Activated effector memory CD4-positive, alpha-beta T cell treated with Interleukin-2 at 50 U/mL for 16 hours (primary cell): ENCODE data around the gene UFSP2.
"Not testable (repeated sequence)": the region's sequence is repeated elsewhere in the genome, so short reads cannot be mapped to it uniquely, and the experiment has no call there.

Experiments
- DNase-seq: peaks from one replicate; pipeline ENCODE4 v3.0.0-alpha.2; 2020

Gene UFSP2

DNA sequence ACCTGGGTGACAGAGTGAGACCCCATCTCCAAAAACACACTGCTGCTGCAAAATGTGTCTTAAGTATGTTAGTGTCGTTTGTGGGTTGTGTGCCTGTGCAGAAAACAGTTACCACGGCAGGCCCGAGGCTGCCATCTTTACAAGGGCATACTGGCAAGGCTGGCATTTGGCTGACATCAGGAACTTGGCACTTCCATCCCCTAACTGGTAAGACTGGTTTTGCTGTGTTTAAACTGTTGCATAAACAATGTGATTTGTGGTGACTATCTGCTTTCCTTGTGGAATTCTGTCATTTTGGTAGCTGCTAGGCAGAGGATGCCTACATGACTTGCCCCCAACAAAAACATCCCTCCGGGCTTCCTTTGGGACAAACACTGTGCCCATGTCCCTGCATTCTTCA lies 42.3 kb downstream of the UFSP2 start:
- no peak for DNase-seq

DNA sequence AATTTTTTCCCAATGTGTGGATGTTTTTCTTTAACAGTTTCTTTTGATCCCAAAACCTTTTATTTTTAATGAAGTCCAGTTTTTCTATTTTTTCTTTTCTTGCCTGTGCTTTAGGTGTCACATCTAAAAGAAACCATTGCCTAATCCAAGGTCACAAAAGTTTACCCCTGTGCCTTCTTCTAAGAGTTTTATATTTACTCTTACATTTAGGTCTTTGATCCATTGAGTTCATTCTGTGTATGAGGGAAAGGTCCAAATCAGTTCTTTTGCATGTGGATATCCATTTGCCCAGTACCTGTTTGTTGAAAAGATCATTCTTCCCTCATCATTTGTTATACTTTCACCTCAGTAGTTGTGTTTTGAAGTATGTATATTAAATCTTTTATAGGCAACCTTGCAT lies 43.0 kb downstream of the UFSP2 start:
- no peak for DNase-seq

DNA sequence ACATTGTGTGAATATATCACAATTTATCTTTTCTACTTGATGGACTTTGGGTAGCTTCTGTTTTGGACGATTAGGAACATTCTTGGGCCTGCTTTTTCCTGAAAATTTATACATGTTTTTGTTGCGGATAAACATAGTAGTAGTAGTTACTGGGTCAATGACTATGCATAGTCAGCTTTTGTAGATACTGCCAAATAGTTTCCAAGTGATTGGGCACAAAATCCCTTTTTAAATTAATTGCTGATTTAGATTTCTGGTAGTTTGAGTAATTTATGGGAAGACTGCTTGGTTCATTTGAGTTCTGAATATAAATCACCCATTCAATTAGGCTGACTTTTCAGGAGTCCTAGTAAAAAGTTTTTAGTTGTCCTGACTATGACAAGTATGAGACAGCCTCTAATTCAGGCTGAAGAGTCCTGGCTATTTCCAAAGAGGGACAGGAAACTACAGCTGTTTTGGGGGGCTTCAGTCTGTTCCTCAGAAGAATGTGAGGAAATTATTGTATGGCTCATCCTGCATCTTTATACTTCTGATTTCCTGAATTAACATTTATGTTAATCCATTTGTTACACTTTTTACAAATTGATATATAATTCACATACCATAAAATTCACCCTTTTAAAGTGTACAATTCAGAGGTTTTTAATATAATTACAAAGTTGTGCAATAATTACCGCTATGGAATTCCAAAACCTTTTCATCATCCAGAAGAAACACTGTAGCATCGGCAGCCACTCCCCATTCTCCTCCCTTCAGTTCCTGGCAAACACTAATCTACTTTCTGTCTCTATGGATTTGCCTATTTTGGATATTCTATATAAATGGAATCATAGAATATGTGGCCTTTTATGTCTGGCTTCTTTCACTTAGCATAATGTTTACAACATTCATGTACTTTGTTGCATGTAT lies 44.2 kb downstream of the UFSP2 start:
- no peak for DNase-seq

DNA sequence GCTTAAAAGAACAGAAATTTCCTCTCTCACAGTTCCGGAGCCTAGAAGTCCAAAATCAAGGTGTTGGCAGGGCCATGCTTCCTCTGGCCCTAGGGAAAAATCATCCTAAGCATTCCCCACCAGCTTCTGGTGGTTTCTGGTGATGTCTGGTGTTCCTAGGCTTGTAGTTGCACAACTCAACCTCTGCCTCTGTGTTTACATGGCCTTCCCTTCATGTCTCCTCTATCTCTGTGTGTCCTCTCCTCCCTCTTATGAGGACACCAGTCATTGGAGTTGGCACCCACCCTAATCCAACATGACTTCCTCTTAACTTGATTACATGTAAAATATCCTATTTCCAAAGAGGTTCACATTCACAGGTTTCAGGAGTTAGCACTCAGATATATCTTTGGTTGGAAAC lies 45.4 kb downstream of the UFSP2 start:
- DNase-seq, result no peak

DNA sequence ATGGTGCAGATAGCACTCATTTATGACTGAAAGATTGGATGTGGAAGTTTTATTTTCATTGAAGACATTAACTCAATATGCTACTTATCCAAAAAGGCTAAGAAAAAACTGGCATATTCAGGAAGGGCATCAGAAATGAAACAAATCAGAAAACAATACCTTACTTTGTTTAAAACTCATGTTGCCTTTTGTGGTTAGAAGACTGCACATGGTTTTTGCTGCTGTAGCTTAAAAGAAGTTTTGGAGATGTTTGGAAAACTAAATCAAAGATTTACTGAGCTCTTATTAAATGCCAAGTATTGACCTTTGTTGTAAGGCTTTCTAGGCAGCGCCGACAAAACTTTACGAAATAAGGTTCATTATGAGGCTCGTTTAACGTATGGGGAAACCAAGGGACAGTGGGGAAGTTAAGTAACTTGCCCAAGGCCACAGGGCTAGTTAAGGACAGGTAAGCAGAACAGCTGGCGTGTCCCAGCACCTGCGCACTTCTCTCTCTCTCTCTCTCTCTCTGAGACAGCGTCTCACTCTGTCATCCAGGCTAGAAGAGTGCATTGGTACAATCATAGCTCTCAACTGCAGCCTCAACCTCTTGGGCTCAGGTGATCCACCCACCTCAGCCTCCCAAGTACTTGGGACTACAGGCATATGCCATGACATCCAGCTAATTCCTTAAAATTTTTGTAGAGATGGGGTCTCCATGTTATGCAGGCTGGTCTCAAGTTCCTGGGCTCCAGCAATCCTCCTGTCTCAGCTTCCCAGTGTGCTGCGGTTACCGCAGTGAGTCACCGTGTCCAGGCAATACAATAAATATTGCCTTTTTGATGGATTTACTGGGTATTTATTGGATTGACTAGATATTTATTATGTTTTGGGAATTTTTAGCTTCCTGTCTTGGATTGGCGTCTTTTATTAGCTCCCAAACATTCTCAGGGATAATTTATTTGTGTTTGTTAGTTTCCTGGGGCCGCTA lies 46.2 kb downstream of the UFSP2 start:
- no peak for DNase-seq

DNA sequence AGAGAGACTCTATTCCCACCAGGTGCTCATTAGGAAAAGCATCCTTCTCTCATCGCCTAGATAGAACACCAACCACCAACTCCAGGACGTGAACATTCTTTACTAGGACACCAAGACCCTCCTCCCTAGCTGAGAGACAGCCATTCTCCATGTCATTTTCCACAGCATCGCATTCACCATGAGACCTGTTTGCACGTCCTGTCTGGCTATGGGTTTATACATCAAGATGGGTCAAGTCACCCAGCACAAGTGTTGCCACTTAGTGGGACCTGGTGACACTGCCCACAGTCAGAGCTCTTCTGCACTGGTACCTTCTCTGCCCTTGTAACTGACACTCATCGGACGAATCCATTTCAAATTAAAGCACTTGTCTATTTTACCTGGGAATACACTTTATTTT lies 47.5 kb downstream of the UFSP2 start:
- no peak for DNase-seq

DNA sequence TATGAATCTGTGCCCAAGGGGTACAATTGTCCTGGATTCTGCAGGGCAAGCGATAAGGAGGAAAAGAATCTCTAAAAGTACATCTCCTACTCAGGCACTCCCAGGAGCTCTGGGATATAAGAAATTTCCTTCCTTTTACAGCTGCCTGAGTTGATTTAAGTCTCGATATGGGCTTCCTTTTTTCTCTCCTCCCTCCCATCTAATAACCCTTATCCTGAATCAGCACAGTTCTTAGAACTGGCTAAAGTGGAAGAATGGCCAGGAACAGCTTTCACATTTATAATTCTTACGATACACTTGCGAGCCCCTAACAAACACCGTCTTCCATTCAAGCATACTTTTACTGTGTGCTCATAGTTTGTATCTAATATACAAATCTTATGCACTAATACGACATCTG lies 51.2 kb downstream of the UFSP2 start:
- no peak for DNase-seq

DNA sequence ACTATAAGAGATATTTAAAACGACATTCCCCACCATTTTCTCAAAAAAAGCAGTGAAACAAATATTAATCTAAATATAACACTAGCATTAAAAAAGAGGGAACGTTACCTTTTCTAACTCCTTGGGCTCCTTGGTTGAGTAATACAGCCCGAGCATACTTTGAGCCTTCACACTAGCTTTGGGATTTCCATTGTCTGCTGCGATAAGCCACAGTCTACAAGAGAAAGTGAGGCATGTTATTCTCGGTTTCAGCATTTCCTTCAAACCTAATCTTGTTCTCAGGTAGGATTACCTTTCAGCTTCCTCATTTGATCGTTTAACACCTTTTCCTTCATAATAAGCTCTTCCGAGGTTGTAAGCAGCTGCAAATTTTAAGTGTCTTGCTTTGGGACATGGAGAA lies 51.7 kb downstream of the UFSP2 start:
- no peak for DNase-seq

DNA sequence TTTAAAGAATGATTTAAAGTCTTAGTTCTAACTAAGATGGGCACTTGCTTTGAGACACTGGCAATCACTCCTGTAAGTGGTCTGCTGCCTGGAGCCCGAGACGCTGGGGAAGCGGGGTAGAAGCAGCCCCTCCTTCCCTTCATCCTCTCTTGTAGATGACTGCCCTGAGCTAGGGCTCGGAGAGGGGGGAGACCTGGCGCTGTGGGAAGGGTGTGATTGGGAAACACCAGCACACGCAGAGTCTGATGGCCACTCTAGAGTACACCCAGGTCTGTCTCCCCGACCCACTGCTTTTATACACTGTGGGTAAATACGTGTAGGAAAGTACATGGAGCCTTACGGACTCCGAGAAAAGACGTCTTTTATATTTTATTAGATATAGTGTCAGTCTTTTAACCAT lies 54.1 kb downstream of the UFSP2 start:
- no peak for DNase-seq

DNA sequence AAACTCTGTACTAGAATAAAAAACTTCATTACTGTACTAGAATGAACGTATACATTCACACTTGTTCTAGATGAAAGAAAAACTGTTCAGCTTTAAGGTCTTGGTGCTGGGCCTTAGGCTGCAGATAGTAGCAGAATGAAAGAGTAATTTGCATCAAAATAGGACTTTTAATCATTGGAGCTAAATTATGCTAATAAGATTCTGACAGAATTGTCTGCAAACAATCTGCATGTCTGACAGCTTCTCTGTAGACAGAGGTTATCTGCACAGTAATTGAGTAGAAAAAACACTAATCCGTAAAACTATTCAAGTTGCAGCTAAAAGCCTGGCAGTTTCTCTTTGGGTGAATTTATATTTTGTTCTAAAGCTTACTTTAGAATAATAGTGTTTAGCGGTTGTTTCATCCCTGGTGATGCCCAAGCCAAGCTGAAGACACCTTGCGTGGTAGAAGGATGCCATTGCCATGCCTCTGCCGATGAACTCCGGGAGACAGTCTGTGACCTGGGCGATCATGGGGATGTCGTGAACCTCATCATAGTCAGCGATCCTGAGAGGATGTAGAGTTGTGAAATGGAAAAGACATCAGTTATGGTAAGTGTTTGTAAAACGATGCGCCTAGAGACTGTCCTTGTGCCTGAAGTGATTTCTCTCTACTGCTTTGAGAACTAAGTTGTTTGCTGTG lies 55.4 kb downstream of the UFSP2 start:
- DNase-seq, result no peak

DNA sequence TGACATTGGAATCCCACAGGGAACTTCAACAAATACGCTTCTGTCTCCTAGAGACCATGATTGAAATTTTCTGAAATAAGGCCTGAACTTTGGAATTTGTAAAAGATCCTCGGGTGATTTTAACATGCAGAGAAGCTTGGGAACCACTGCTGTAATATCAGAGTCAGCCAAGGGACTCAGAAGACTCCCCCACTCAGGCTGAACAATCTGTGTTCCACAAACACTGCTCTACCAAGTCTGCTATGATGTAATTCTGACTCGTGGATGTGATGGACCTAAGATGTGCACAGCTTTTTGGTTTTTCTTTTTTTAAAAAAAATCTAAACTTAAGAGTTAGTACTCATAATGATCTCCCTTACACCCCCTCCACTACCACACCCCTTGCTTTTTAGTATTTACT lies 56.0 kb downstream of the UFSP2 start:
- DNase-seq, result no peak

DNA sequence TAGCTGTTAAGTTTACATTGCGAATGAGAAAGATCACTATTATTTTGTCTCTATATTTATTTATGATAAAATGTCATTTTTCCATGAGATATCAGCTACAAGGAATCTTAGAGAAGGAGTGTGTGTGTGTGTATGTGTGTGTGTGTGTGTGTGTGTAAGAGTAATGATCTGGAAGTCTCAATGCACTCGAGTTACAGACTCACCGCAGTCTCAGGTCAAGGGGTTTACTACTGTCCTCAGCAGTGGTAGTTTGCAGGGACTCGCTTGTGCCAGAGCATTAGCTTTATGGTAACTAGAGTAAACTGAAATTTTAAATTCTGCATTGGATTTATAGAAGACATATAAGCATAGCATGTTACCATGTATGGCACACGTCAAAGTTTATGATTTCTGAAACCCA lies 60.9 kb downstream of the UFSP2 start:
- DNase-seq, result no peak

DNA sequence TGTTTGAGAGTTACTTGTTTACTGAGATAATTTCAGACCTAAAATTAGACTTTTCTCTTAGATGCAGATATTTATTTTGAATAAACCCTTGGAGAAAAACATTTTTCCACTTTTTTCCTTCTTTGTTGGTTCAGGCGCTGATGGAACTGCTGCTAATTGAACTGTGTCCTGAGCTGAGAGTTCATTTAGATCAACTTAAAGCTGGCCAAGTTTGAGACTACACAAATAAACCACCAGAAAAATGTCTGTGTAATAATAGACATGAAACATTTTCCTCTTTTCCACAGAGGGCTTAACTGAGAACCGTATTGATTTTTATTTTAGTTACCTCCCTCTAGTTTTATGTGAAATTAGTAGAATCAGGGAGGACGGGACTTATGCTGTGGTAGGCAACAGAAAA lies 62.5 kb downstream of the UFSP2 start:
- DNase-seq, result no peak

DNA sequence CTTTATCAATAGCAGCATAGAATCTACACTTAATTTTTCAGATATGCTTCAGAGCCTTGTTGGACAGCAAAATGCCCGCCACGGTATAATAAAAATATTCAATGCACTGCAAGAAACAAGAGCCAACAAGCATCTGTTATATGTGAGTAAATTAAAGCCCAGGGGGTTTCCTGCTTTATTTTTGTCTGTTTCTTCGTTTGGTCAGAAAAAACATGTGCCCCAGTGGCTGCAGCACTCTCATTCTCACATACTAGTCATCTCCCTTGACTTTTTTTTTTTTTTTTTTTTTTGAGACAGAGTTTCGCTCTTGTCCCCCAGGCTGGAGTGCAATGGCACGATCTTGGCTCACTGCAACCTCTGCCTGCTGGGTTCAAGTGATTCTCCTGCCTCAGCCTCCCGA lies 63.2 kb downstream of the UFSP2 start:
- DNase-seq, result not testable (repeated sequence)

DNA sequence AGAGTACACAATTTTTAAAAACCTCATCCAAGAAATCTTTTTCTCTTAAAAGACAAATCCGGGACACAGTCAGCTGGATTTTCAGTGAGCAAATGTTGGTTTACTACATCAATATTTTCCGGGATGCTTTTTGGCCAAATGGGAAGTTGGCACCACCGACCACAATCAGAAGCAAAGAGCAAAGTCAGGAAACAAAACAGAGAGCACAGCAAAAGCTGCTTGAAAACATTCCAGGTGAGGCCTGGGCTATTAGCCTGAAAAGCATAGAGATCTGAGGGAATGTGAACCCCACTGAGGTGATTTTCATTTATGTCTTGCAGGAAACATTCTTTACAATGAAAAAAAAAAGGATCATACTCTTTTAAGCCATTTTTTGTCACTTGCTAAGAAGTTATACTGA lies 63.9 kb downstream of the UFSP2 start:
- DNase-seq, result no peak

DNA sequence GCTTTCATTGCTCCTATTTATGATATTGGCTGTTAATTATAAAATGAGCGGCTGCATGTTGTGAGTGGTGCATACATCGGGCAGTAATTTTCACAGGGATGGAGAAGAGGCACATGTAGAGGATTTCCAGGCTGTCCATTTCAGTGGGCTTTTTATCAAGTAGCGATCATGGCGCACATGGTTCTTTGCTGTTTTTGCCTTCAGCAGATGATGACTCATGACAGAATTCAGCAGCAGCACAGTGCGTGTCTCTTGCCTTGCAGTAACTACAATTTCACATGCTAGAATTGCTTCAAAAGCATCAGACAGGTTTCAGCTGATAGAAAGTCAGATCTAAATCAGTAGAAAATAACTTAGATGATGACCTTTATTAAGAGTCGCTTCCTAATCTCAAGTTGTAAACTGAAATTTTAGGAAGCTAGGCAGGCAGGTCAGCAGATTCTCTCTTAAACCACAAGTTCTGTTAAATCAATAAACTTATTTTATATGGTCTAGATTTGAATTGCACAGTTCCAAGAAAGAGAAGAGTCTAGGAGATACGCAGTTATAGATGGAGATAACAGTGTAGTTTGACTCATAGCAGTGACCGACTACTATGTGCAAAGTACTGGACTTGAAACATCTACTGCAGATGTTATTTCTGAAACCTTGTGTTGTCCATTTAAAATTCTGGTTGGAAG lies 65.9 kb downstream of the UFSP2 start:
- DNase-seq, result no peak

DNA sequence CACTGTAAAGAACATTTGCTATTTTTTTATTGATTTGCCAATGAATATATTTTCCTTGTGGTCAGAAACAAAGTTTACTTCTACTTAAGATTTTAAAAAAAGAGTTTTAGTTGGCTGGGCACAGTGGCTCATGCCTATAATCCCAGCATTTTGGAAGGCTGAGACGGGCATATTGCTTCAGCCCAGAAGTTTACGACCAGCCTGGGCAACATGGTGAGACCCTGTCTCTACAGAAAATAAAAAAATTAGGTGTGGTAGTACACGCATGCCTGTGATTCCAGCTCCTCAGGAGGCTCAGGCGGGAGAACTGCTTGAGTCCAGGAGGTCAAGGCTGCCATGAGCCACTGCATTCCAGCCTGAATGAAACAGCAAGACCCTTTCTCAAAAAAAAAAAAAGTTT lies 66.8 kb downstream of the UFSP2 start:
- no peak for DNase-seq

DNA sequence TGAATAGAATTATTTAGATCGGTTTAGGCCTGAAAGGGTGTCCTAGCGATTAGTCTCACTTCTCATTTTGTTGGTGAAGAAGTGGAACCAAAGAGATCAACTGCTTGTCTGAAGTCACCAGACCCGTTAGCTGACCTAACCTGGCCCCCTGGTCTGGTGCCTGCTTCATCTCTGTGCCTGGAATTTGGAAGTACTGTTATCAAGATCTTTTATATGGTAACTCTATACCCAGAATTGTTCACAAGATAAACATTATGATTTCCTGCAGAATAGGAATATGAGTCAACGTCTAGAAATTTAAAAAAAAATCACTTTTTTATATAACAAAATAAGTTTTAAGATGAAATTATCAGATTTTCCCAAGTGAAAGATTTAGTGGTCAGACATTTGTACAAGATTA lies 67.2 kb downstream of the UFSP2 start:
- no peak for DNase-seq

DNA sequence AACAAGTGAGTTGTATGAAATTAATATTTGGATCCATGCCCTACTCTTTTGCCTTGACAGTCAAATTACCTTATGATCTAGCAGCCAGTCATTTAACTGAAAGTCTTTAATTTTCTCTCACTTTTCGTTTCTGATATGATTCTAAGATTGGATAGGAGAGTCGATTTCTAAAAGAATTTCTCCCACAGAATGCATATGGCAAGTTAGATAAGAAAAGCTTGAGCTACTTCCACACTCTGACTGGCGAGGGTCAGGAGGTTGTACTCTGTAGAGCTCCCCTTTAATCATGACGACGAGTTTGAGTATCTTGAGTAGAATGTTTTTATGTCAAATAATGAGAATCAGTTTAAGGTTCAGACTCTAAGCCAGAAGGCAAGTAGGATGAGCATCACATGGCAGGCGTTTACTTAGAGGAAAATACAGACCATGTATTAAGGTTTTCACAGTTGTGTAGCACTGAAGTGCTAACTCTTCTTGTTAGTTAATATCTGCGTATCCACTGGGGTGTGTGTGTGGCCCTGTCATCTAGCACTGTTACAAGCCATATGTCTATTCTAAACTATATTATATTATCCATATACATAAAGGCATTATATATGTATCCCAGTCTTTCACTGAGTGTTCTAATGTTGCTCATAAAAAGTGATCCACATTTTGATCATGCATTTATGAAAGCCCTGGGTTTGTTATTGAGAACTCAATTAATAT lies 67.9 kb downstream of the UFSP2 start:
- DNase-seq, result no peak

DNA sequence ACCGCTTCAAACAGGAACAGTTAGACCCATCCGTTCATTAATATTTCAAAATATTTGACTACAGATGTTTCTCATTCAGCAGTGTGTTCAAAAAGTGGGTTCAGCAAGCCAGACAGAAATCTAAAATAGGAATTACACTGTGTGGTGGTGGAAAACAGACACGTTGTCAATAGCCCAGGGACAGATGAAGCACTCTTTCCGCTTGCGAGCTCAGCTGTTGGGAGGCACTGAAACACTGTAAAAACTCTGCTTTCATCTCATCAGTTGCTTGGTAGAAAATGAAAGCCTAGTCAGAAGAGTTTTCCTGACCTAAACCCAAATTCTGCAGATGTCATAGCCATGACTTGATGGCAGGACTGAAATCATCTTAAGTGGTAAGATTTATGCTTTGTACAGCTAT lies 68.6 kb downstream of the UFSP2 start:
- DNase-seq, result no peak

DNA sequence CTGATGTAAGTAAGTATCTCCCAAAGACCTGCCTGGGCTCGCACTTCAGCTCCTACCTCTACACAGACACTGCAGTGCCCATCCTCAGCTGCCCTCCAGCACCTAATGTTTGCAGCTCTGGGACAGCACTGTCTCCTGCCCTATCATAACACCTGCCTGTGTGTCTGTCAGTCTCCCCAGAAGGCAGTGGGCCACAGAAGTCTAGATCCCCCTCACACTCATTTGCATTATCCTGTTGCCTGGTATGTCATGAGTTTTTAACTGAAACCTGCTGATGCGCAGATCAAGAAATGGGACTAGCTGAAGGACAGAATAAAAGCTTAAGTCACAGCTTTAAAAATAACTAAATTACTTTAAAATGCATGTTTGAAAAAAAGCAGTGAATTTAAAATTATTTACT lies 73.0 kb downstream of the UFSP2 start:
- no peak for DNase-seq

DNA sequence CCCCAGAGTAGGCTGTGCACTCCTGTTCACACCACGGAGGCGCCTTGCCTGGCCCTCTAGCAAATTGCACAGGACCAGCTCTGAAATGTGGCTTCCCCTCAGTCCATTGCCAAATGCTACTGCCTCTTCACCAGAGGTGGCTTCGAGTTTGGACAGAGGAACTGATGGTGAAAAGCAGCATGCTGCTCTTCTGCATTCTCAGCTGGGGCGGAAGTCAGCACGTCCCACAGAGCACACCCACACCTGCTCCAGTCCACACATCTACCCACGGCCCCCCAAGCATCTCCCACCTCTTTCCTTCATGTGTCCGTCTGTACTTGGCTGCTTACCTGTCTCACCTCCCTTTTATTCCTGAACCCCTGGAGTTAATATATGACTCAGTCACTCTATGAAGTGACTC lies 73.6 kb downstream of the UFSP2 start:
- DNase-seq, result no peak
